K562 (cell line): Measurements from ENCODE around the gene MICU1. TPM values are rescaled to one million over a fixed set of nuclear protein-coding genes. Genes with fewer than 3 reads are reported as not detected.

ENCODE experiments used
- ATAC-seq: fragments of 200-7000 bp; cut with Tn5 transposase; 3 replicates; pipeline ENCODE4 v1.9.1; 2020; ENCODE audit warnings: moderate library complexity
- BruUV-seq: library from RNA; stranded (reverse); fragments of 400-500 nt; replicated peaks from 2 replicates; lab custom pipeline; 2021; lab: Mats Ljungman, UMichigan
- CTCF ChIA-PET: fragments of 300-600 bp; formaldehyde crosslinking; extraction: SDS; loops from one replicate; lab custom pipeline; 2021; ENCODE audit warnings: low intra/inter-chr PET ratio; lab: Yijun Ruan, JAX
- POLR2A ChIA-PET: fragments of 300-600, 350-650 bp; sonication (Branson Sonifier 250); formaldehyde crosslinking; extraction: SDS; loops from one replicate; lab custom pipeline; 2021; ENCODE audit warnings: antibody characterized with exemption, inconsistent platforms; lab: Yijun Ruan, JAX
- DNase-seq, 4 experiments: peaks; one replicate each; pipeline versions ENCODE4 v3.0.0 to v3.0.0-alpha.2; 2011 to 2018; ENCODE audit warnings: low spot score in 3 of 4, mixed read lengths in 3 of 4; ENCODE audit errors: extremely low read depth in 1 of 4
- FAIRE-seq: peaks from 2 replicates; lab custom pipeline; 2011; peaks lifted over from hg19 to GRCh38; lab: Jason Lieb, UNC
- H2AFZ ChIP-seq: 2 replicates; pipeline ENCODE4 v1.6.0; 2011; ENCODE audit warnings: low read depth, low read length, control low read depth, inconsistent platforms
- H3K27ac ChIP-seq: fragments of 200-600 bp; 3 replicates; pipeline ENCODE4 v1.8.0; 2011; ENCODE audit warnings: low read depth, mild to moderate bottlenecking, control low read depth, inconsistent platforms, low read length, moderate library complexity, mixed read lengths; ENCODE audit errors: extremely low read depth
- H3K27me3 ChIP-seq, 2 experiments: fragments of 300-600 bp in 1 of 2; 2 replicates in 1 of 2; 3 replicates in 1 of 2; pipeline versions ENCODE4 v1.6.0 to v1.8.0; 2011; ENCODE audit warnings: inconsistent platforms in 2 of 2, low read length in 2 of 2, mild to moderate bottlenecking in 1 of 2, mixed read lengths in 1 of 2, moderate library complexity in 1 of 2; ENCODE audit not compliant: control insufficient read depth in 2 of 2, insufficient read depth in 2 of 2
- H3K36me3 ChIP-seq: fragments of 300-600 bp; 3 replicates; pipeline ENCODE4 v1.8.0; 2011; ENCODE audit warnings: mild to moderate bottlenecking, low read length, inconsistent platforms; ENCODE audit not compliant: control insufficient read depth, insufficient read depth
- H3K4me1 ChIP-seq, 2 experiments: fragments of 200-600 bp in 1 of 2; replicated peaks in 1 of 2; 2 replicates in 1 of 2; 3 replicates in 1 of 2; pipeline versions ENCODE4 v1.5.1 to v1.8.0; 2011; ENCODE audit warnings: inconsistent platforms in 2 of 2, low read length in 2 of 2, mild to moderate bottlenecking in 1 of 2, mixed read lengths in 1 of 2, moderate library complexity in 1 of 2; ENCODE audit not compliant: control insufficient read depth in 2 of 2, insufficient read depth in 2 of 2
- H3K4me2 ChIP-seq: 2 replicates; pipeline ENCODE4 v1.6.1; 2011; ENCODE audit warnings: low read length, control low read depth, inconsistent platforms, mixed read lengths; ENCODE audit not compliant: insufficient read depth
- H3K4me3 ChIP-seq: fragments of 200-600 bp; sonication (generic), shearing (Covaris generic); 2 replicates; pipeline ENCODE4 v1.5.1; 2016; ENCODE audit warnings: control low read depth, inconsistent platforms
- H3K79me2 ChIP-seq: fragments of 200-600 bp; 3 replicates; pipeline ENCODE4 v1.8.0; 2011; ENCODE audit warnings: low read length, inconsistent platforms; ENCODE audit not compliant: control insufficient read depth, insufficient read depth
- H3K9ac ChIP-seq, 2 experiments: 2 replicates each; pipeline versions ENCODE4 v1.6.0 to v1.6.1; 2011; ENCODE audit warnings: low read depth in 2 of 2, low read length in 2 of 2, control low read depth in 1 of 2, inconsistent platforms in 1 of 2, mild to moderate bottlenecking in 1 of 2, mixed read lengths in 1 of 2; ENCODE audit not compliant: insufficient read depth in 1 of 2
- H3K9me1 ChIP-seq: one replicate; pipeline ENCODE4 v1.6.0; 2011; ENCODE audit warnings: inconsistent platforms, mild to moderate bottlenecking, low read length, moderate library complexity; ENCODE audit not compliant: control insufficient read depth, insufficient read depth
- H3K9me3 ChIP-seq: replicated peaks from 2 replicates; pipeline ENCODE4 v1.5.1; 2011; ENCODE audit warnings: low read depth, low read length, inconsistent platforms; ENCODE audit not compliant: control insufficient read depth, insufficient read depth
- H4K20me1 ChIP-seq: replicated peaks from 2 replicates; pipeline ENCODE4 v1.6.1; 2011; ENCODE audit warnings: low read length, inconsistent platforms, mixed read lengths; ENCODE audit not compliant: control insufficient read depth, insufficient read depth
- TOE1 ChIP-seq, 2 experiments: fragments of 450-650 bp in 1 of 2; sonication (generic) in 1 of 2; formaldehyde crosslinking in 1 of 2; IDR thresholded peaks; 2 replicates each; pipeline versions ENCODE4 v1.7.1 to v1.8.0; 2016 to 2022; ENCODE audit warnings: borderline replicate concordance in 2 of 2, mild to moderate bottlenecking in 2 of 2, antibody characterized with exemption in 1 of 2, inconsistent platforms in 1 of 2, low read depth in 1 of 2, missing genetic modification reagents in 1 of 2, moderate library complexity in 1 of 2
- WGBS: fragments of 100-300 bp; shearing (Covaris generic); methylation state at CpG from one replicate; pipeline ENCODE4 v1.1.6; 2016; ENCODE audit warnings: low coverage, mixed read lengths; ENCODE audit not compliant: insufficient coverage; ENCODE audit errors: missing lambda C conversion rate; 5-methylcytosine and 5-hydroxymethylcytosine counted together
- in situ Hi-C: fragments of 300-500 bp; cut with MboI; formaldehyde crosslinking; loops from 4 replicates; pipeline ENCODE4 v1.15.0; 2018; ENCODE audit warnings: inconsistent platforms, mixed read lengths
- intact Hi-C: fragments of 100-400 bp; cut with micrococcal nuclease; formaldehyde crosslinking; loops from 2 replicates; pipeline ENCODE4 v1.14.2; 2022
- polyA plus RNA-seq, 8 experiments: library from polyadenylated mRNA; depleted of rRNA in 4 of 8; stranded (reverse) in 5 of 8; unstranded in 3 of 8; fragments of >200 nt; fragmentation: Nextera tagmentation in 2 of 8; fragmentation: Illumina TruSeq in 1 of 8; extraction: Ambion mirVana in 2 of 8; extraction: Trizol in 1 of 8; gene quantifications; 2 replicates each; pipeline versions ENCODE4 v1.2.1 to v1.2.3, GENCODE V29; 2011 to 2014; ENCODE audit warnings: inconsistent platforms in 1 of 8, missing spikeins in 1 of 8
- total RNA-seq, 7 experiments: library from RNA; depleted of rRNA in 6 of 7; stranded (reverse); fragments of >200 nt in 6 of 7; fragmentation: Illumina TruSeq in 2 of 7; extraction: Trizol in 2 of 7; gene quantifications; 2 replicates each; pipeline versions ENCODE4 v1.2.1 to v1.2.3, GENCODE V29; 2011 to 2021; ENCODE audit warnings: low replicate concordance in 1 of 7
- TF ChIP-seq, protein P1 (sequence below), 2 experiments: fragments of 450-650 bp in 1 of 2; sonication (generic) in 1 of 2; formaldehyde crosslinking in 1 of 2; IDR thresholded peaks in 1 of 2; conservative IDR thresholded peaks in 1 of 2; 2 replicates each; pipeline versions ENCODE4 v1.6.1 to v1.8.1; 2016 to 2023; ENCODE audit warnings: mild to moderate bottlenecking in 2 of 2, moderate library complexity in 2 of 2, inconsistent platforms in 1 of 2, missing genetic modification reagents in 1 of 2

Gene MICU1
- total and polyA plus RNA-seq, 9 of the 15 experiments (the other 6 are each of a cell fraction or from before 2014, with no cell fraction given): 29.3 to 76.8 (median 48.4) TPM

DNA sequence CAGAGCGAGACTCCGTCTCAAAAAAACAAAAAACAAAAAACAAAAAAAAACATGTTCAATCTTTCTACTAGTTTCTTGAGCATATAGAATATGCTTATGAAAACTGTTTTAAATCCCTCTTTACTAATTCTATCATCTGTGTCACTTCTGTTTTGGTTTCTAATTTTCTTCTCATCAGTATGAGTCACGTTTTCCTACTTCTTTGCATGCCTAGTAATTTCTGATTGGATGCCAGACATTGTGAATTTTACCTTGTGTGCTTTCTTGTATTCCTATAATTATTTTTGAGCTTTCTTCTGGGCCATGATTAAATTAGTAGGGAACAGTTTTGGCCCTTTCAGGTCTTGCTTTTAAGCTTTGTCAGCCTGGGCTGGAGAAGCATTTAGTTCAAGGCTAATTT, 9.9 kb downstream of the MICU1 start:
- Histone ChIP-seq H3K27ac (no peak overlapping the region), H4K20me1 (no peaks in the 10 kb centered on the region; the same call in 1 of the 2 replicates), H3K9ac (no peak overlapping the region), H3K9me1 (no peaks in the 10 kb centered on the region), H3K4me1 (peaks cover 3 to 5% of the 10 kb centered on the region in 2 experiments; a peak in 1 of 5 replicates), H3K4me2 (no peak overlapping the region), H2AFZ (no peak overlapping the region), H3K36me3 (0 out of 3 replicates have a peak, but pooled peaks cover 3% of the 10 kb centered on the region), H3K9me3 (no peaks in the 10 kb centered on the region), H3K27me3 (no peaks in the 10 kb centered on the region), H3K4me3 (no peak overlapping the region), H3K79me2 (peaks cover 45% of the 10 kb centered on the region)
- BruUV-seq: no TSS peak
- POLR2A ChIA-PET: no interaction called here
- ATAC-seq: no peak
- TF ChIP-seq TOE1 (IDR thresholded peaks at IDR 0.05; ENCODE audit: borderline replicate concordance) (no peak), TOE1 (CRISPR knock-in tag; IDR thresholded peaks at IDR 0.05; ENCODE audit: borderline replicate concordance, low read depth) (no peak)
- TF ChIP-seq, protein P1, sequence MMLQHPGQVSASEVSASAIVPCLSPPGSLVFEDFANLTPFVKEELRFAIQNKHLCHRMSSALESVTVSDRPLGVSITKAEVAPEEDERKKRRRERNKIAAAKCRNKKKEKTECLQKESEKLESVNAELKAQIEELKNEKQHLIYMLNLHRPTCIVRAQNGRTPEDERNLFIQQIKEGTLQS (IDR thresholded peaks at IDR 0.05): peak; percentile 31; the same call in 1 of the 2 replicates
- TF ChIP-seq, protein P1 (CRISPR knock-in tag; conservative IDR thresholded peaks at IDR 0.05): 0 out of 2 replicates have a peak, but pooled peaks have one; percentile 28
- intact Hi-C loops: no loop called here
- FAIRE-seq: no peak
- no peak for DNase-seq
- CTCF ChIA-PET: no interaction called here
- in situ Hi-C loops: no loop called here
- 86% methylated on average over 3 of the region's 3 CpGs for WGBS
